GM19438 (cell line): ENCODE results near the gene HMSD.

Source experiments
- ATAC-seq: cut with Tn5 transposase; IDR thresholded peaks from one replicate; pipeline ENCODE4 v1.9.1; 2021; ENCODE audit warnings: low read depth; ENCODE audit not compliant: unreplicated experiment

The HMSD gene

GRCh38 chr18:63953811-63954210 lies 4.7 kb downstream of the HMSD start:
- no peak for ATAC-seq

- ATAC-seq = no peak
Measured at GRCh38 chr18:63956755-63957154, 7.7 kb downstream of the HMSD start.

- ATAC-seq = no peak
Measured at GRCh38 chr18:63960891-63961290, 11.8 kb downstream of the HMSD start.

- ATAC-seq = no peak
Measured at GRCh38 chr18:63961435-63961980, 12.4 kb downstream of the HMSD start.

- ATAC-seq = no peak
Measured at GRCh38 chr18:63962137-63962536, 13.0 kb downstream of the HMSD start.

GRCh38 chr18:63963615-63964256 lies 14.6 kb downstream of the HMSD start:
- ATAC-seq = peak; percentile 55

- no peak for ATAC-seq
Measured at GRCh38 chr18:63964908-63965307, 15.8 kb downstream of the HMSD start.

GRCh38 chr18:63965716-63966330 lies 16.7 kb downstream of the HMSD start:
- ATAC-seq = no peak

GRCh38 chr18:63969942-63970808 lies 21.1 kb downstream of the HMSD start, which contains the start of gene SERPINB8:
SERPINB8 (plus strand) TSS chr18:63970081; CDS start chr18:63978309, 8,228 bp downstream.
- ATAC-seq = peak; percentile 95

GRCh38 chr18:63970809-63971205 lies 21.7 kb downstream of the HMSD start:
- peak; percentile 13 for ATAC-seq

GRCh38 chr18:63971320-63972001 lies 22.4 kb downstream of the HMSD start:
- no peak for ATAC-seq

- ATAC-seq = no peak
Measured at GRCh38 chr18:63972002-63972376, 22.9 kb downstream of the HMSD start.

GRCh38 chr18:63974991-63975390 lies 25.9 kb downstream of the HMSD start:
- ATAC-seq = no peak

- no peak for ATAC-seq
Measured at GRCh38 chr18:63975628-63976027, 26.5 kb downstream of the HMSD start.

- no peak for ATAC-seq
Measured at GRCh38 chr18:63977040-63977439, 27.9 kb downstream of the HMSD start.

- peak; percentile 65 for ATAC-seq
Measured at GRCh38 chr18:63979409-63979920, 30.4 kb downstream of the HMSD start.

GRCh38 chr18:63980027-63980426 lies 30.9 kb downstream of the HMSD start:
- ATAC-seq = no peak

GRCh38 chr18:63980896-63981460 lies 31.9 kb downstream of the HMSD start:
- no peak for ATAC-seq

- no peak for ATAC-seq
Measured at GRCh38 chr18:63981719-63982118, 32.6 kb downstream of the HMSD start.

GRCh38 chr18:63982361-63982760 lies 33.3 kb downstream of the HMSD start:
- no peak for ATAC-seq
